ENCODE measurements around the gene LAMC1.

LAMC1 gene

DNA sequence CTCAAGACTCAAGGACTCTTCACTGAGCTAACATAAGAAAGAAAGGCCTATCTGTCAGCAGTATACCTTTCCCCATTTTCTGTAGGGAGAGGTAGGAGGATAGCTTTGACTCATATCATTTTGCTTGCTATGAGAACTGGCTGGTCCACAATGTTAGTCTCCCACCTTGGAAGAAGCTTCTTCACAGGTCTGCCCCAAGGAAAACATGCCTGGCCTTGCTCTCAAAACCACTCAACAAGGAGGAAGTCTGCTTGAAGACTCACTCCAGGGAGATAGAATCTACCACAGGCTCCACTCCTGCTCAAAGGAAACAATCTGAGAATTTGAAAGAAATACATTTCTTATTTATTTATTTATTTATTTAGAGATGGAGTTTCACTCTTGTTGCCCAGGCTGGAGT, 29.5 kb upstream of the LAMC1 start:
- Histone ChIP-seq H3K4ac (ENCODE audit: low read depth, low read length) (no peak overlapping the region), H4K8ac (ENCODE audit: low read depth, low read length) (no peak overlapping the region), H4K12ac (ENCODE audit: low read depth, low read length) (no peak overlapping the region), H3K4me3 (ENCODE audit: low read depth, low read length) (no peak overlapping the region), H2AK5ac (ENCODE audit: low read length) (no peak overlapping the region), H3K27me3 (ENCODE audit: insufficient read depth, low read length) (no peaks in the 10 kb centered on the region), H3K9ac (ENCODE audit: low read length) (no peak overlapping the region), H2BK12ac (ENCODE audit: low read length) (no peak overlapping the region), H3K4me2 (ENCODE audit: low read length) (no peak overlapping the region), H3K18ac (ENCODE audit: low read length) (no peak overlapping the region), H3K9me3 (ENCODE audit: insufficient read depth, low read depth, low read length) (no peaks in the 10 kb centered on the region), H3K14ac (ENCODE audit: low read length) (no peak overlapping the region), H4K91ac (ENCODE audit: low read depth, low read length) (no peak overlapping the region), H3K4me1 (ENCODE audit: control insufficient read depth in 1 of 2, insufficient read depth in 2 of 2, low read length in 2 of 2) (no peaks in the 10 kb centered on the region), H3K23ac (ENCODE audit: low read length) (no peak overlapping the region), H2BK120ac (ENCODE audit: insufficient read depth, low read length, poor library complexity) (no peak overlapping the region), H2AFZ (ENCODE audit: insufficient read depth, low read length, poor library complexity) (no peak overlapping the region), H3K27ac (ENCODE audit: low read depth, low read length) (no peak overlapping the region), H3K79me2 (ENCODE audit: control insufficient read depth, insufficient read depth, low read length, poor library complexity) (no peaks in the 10 kb centered on the region), H2BK5ac (ENCODE audit: low read depth, low read length, poor library complexity) (no peak overlapping the region), H3K79me1 (ENCODE audit: low read length) (no peaks in the 10 kb centered on the region), H3K36me3 (ENCODE audit: control insufficient read depth in 1 of 2, insufficient read depth in 2 of 2, low read length in 2 of 2) (no peaks in the 10 kb centered on the region)
- no peak for DNase-seq

DNA sequence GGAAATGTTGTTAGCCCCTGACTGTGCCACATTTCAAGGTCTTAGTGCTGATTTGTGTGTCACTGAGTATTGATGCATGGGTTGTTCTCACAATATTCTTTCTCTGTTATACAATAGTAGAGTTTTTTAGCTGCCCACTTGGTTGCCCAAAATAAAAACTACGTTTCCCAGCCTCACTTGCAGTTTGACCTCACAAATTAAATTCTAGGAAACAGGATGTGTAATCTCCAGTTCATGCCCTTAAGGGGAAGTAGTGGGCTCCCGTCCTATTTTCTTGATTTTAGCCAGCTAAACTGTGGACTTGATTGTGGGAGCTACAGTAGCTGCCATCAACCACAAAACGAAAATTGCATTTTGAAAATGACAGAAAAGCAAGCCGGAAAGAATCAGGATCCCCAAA, 27.3 kb upstream of the LAMC1 start:
- H3K36me3 ChIP-seq (ENCODE audit: control insufficient read depth in 1 of 2, insufficient read depth in 2 of 2, low read length in 2 of 2) = no peaks in the 10 kb centered on the region
- H3K9ac ChIP-seq (ENCODE audit: low read length) = no peak overlapping the region
- H2AFZ ChIP-seq (ENCODE audit: insufficient read depth, low read length, poor library complexity) = no peak overlapping the region
- no peak for DNase-seq
- H2BK5ac ChIP-seq (ENCODE audit: low read depth, low read length, poor library complexity) = no peak overlapping the region
- no peaks in the 10 kb centered on the region for H3K9me3 ChIP-seq (ENCODE audit: insufficient read depth, low read depth, low read length)
- H3K79me2 ChIP-seq (ENCODE audit: control insufficient read depth, insufficient read depth, low read length, poor library complexity) = no peaks in the 10 kb centered on the region
- H3K4ac ChIP-seq (ENCODE audit: low read depth, low read length) = no peak overlapping the region
- H2BK120ac ChIP-seq (ENCODE audit: insufficient read depth, low read length, poor library complexity) = no peak overlapping the region
- no peak overlapping the region for H4K12ac ChIP-seq (ENCODE audit: low read depth, low read length)
- no peak overlapping the region for H2BK12ac ChIP-seq (ENCODE audit: low read length)
- no peaks in the 10 kb centered on the region for H3K4me1 ChIP-seq (ENCODE audit: control insufficient read depth in 1 of 2, insufficient read depth in 2 of 2, low read length in 2 of 2)
- H3K79me1 ChIP-seq (ENCODE audit: low read length) = no peaks in the 10 kb centered on the region
- H2AK5ac ChIP-seq (ENCODE audit: low read length) = no peak overlapping the region
- no peak overlapping the region for H3K14ac ChIP-seq (ENCODE audit: low read length)
- H3K4me2 ChIP-seq (ENCODE audit: low read length) = no peak overlapping the region
- H3K18ac ChIP-seq (ENCODE audit: low read length) = no peak overlapping the region
- no peaks in the 10 kb centered on the region for H3K27me3 ChIP-seq (ENCODE audit: insufficient read depth, low read length)
- WGBS (ENCODE audit: extremely low coverage, insufficient coverage, insufficient read length) = no CpG with 5 or more reads among the region's 4 CpGs
- no peak overlapping the region for H3K4me3 ChIP-seq (ENCODE audit: low read depth, low read length)
- H4K91ac ChIP-seq (ENCODE audit: low read depth, low read length) = no peak overlapping the region
- no peak overlapping the region for H3K27ac ChIP-seq (ENCODE audit: low read depth, low read length)
- H3K23ac ChIP-seq (ENCODE audit: low read length) = no peak overlapping the region
- no peak overlapping the region for H4K8ac ChIP-seq (ENCODE audit: low read depth, low read length)

DNA sequence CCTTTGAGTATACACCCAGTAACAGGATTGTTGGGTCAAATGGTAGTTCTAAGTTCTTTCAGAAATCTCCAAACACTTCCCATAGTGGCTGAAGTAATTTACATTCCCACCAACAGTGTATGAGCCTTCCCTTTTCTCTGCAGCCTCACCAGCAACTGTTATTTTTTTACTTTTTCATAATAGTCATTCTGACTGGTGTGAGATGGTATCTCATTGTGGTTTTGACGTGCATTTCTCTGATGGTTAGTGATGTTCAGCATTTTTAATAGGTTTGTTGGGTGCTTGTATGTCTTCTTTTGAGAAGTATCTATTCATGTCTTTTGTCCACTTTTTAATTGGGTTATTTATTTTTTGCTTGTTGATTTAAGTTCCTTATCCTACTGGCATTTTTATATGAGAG, 26.4 kb upstream of the LAMC1 start:
- Histone ChIP-seq H3K14ac (ENCODE audit: low read length) (no peak overlapping the region), H3K9ac (ENCODE audit: low read length) (no peak overlapping the region), H3K27ac (ENCODE audit: low read depth, low read length) (no peak overlapping the region), H3K79me1 (ENCODE audit: low read length) (no peaks in the 10 kb centered on the region), H3K36me3 (ENCODE audit: control insufficient read depth in 1 of 2, insufficient read depth in 2 of 2, low read length in 2 of 2) (no peaks in the 10 kb centered on the region), H3K4me3 (ENCODE audit: low read depth, low read length) (no peak overlapping the region), H4K8ac (ENCODE audit: low read depth, low read length) (no peak overlapping the region), H3K23ac (ENCODE audit: low read length) (no peak overlapping the region), H2AFZ (ENCODE audit: insufficient read depth, low read length, poor library complexity) (no peak overlapping the region), H3K9me3 (ENCODE audit: insufficient read depth, low read depth, low read length) (no peaks in the 10 kb centered on the region), H2AK5ac (ENCODE audit: low read length) (no peak overlapping the region), H3K4me2 (ENCODE audit: low read length) (no peak overlapping the region), H2BK120ac (ENCODE audit: insufficient read depth, low read length, poor library complexity) (no peak overlapping the region), H3K4me1 (ENCODE audit: control insufficient read depth in 1 of 2, insufficient read depth in 2 of 2, low read length in 2 of 2) (no peaks in the 10 kb centered on the region), H3K27me3 (ENCODE audit: insufficient read depth, low read length) (no peaks in the 10 kb centered on the region), H2BK5ac (ENCODE audit: low read depth, low read length, poor library complexity) (no peak overlapping the region), H3K4ac (ENCODE audit: low read depth, low read length) (no peak overlapping the region), H4K91ac (ENCODE audit: low read depth, low read length) (no peak overlapping the region), H3K79me2 (ENCODE audit: control insufficient read depth, insufficient read depth, low read length, poor library complexity) (no peaks in the 10 kb centered on the region), H4K12ac (ENCODE audit: low read depth, low read length) (no peak overlapping the region), H3K18ac (ENCODE audit: low read length) (no peak overlapping the region), H2BK12ac (ENCODE audit: low read length) (no peak overlapping the region)
- no peak for DNase-seq
- WGBS (ENCODE audit: extremely low coverage, insufficient coverage, insufficient read length) = no CpG with 5 or more reads among the region's 1 CpG

DNA sequence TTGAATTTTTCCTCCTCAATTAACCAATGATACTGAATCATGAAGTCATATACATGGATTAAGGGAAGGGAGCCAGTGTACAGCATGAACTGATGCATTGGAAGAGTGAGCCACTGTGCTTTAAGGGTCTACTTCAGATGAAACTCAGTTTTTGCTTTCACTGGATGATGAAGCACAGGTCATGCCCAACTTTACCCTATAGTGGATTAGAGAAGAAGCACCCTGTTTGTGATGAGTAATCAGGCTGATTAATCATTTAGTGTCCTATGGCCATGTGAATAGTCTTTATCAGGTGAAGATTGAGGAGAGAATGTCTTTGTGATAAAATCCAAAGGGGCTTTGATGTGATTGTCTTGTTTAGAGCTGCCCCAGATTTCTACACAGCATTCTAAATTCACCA, 24.7 kb upstream of the LAMC1 start:
- H3K4ac ChIP-seq (ENCODE audit: low read depth, low read length) = no peak overlapping the region
- no peak overlapping the region for H2AK5ac ChIP-seq (ENCODE audit: low read length)
- no peak overlapping the region for H3K18ac ChIP-seq (ENCODE audit: low read length)
- H3K36me3 ChIP-seq (ENCODE audit: control insufficient read depth in 1 of 2, insufficient read depth in 2 of 2, low read length in 2 of 2) = no peaks in the 10 kb centered on the region
- H3K27me3 ChIP-seq (ENCODE audit: insufficient read depth, low read length) = no peaks in the 10 kb centered on the region
- no peaks in the 10 kb centered on the region for H3K4me1 ChIP-seq (ENCODE audit: control insufficient read depth in 1 of 2, insufficient read depth in 2 of 2, low read length in 2 of 2)
- H4K91ac ChIP-seq (ENCODE audit: low read depth, low read length) = no peak overlapping the region
- no peak for DNase-seq
- H3K27ac ChIP-seq (ENCODE audit: low read depth, low read length) = no peak overlapping the region
- no peak overlapping the region for H4K8ac ChIP-seq (ENCODE audit: low read depth, low read length)
- H2BK5ac ChIP-seq (ENCODE audit: low read depth, low read length, poor library complexity) = no peak overlapping the region
- H4K12ac ChIP-seq (ENCODE audit: low read depth, low read length) = no peak overlapping the region
- H2AFZ ChIP-seq (ENCODE audit: insufficient read depth, low read length, poor library complexity) = no peak overlapping the region
- H3K9ac ChIP-seq (ENCODE audit: low read length) = no peak overlapping the region
- no peak overlapping the region for H2BK12ac ChIP-seq (ENCODE audit: low read length)
- no peak overlapping the region for H3K4me3 ChIP-seq (ENCODE audit: low read depth, low read length)
- H3K4me2 ChIP-seq (ENCODE audit: low read length) = no peak overlapping the region
- no peak overlapping the region for H3K14ac ChIP-seq (ENCODE audit: low read length)
- H2BK120ac ChIP-seq (ENCODE audit: insufficient read depth, low read length, poor library complexity) = no peak overlapping the region
- H3K23ac ChIP-seq (ENCODE audit: low read length) = no peak overlapping the region
- H3K79me1 ChIP-seq (ENCODE audit: low read length) = no peaks in the 10 kb centered on the region
- H3K79me2 ChIP-seq (ENCODE audit: control insufficient read depth, insufficient read depth, low read length, poor library complexity) = no peaks in the 10 kb centered on the region
- H3K9me3 ChIP-seq (ENCODE audit: insufficient read depth, low read depth, low read length) = no peaks in the 10 kb centered on the region
